ENCODE results near the gene ITPRIPL2.

ITPRIPL2 gene

GRCh38 chr16:19106625-19107020 is 7.1 kb upstream of the ITPRIPL2 start:
- Histone ChIP-seq H4K8ac (ENCODE audit: low read depth, low read length) (no peak overlapping the region), H3K9ac (ENCODE audit: low read length) (no peak overlapping the region), H3K27me3 (ENCODE audit: insufficient read depth, low read length, poor library complexity) (no peaks in the 10 kb centered on the region), H4K5ac (ENCODE audit: low read length) (no peak overlapping the region), H2BK15ac (replicated peaks; ENCODE audit: low read depth) (no peak overlapping the region), H2AK5ac (ENCODE audit: low read length) (no peak overlapping the region), H3K79me2 (ENCODE audit: control insufficient read depth, insufficient read depth, low read length) (no peaks in the 10 kb centered on the region), H3K79me1 (ENCODE audit: low read length) (no peaks in the 10 kb centered on the region), H3K4me3 (ENCODE audit: low read length) (no peak overlapping the region), H3K36me3 (ENCODE audit: control insufficient read depth, insufficient read depth, low read length) (no peaks in the 10 kb centered on the region), H3K4ac (ENCODE audit: low read depth, low read length) (no peak overlapping the region), H2BK5ac (ENCODE audit: low read length) (no peak overlapping the region), H3K56ac (ENCODE audit: low read length) (no peak overlapping the region), H3K18ac (ENCODE audit: low read length) (no peak overlapping the region), H3K4me1 (ENCODE audit: control insufficient read depth, low read depth, low read length) (no peaks in the 10 kb centered on the region), H3K4me2 (ENCODE audit: low read length) (no peak overlapping the region), H2BK120ac (ENCODE audit: low read depth, low read length) (no peak overlapping the region), H3K23ac (ENCODE audit: low read length) (no peak overlapping the region), H3K27ac (ENCODE audit: low read depth, low read length) (no peak overlapping the region)
- WGBS (ENCODE audit: extremely low coverage, insufficient coverage, low lambda C conversion rate) = no CpG with 5 or more reads among the region's 2 CpGs
- no peak for DNase-seq

- no peaks in the 10 kb centered on the region for H3K79me1 ChIP-seq (ENCODE audit: low read length)
- H2AK5ac ChIP-seq (ENCODE audit: low read length) = no peak overlapping the region
- H3K79me2 ChIP-seq (ENCODE audit: control insufficient read depth, insufficient read depth, low read length) = no peaks in the 10 kb centered on the region
- no peak overlapping the region for H3K4me2 ChIP-seq (ENCODE audit: low read length)
- H2BK120ac ChIP-seq (ENCODE audit: low read depth, low read length) = no peak overlapping the region
- no peak overlapping the region for H2BK15ac ChIP-seq (replicated peaks; ENCODE audit: low read depth)
- no peak overlapping the region for H3K4me3 ChIP-seq (ENCODE audit: low read length)
- no peak overlapping the region for H3K4ac ChIP-seq (ENCODE audit: low read depth, low read length)
- H3K23ac ChIP-seq (ENCODE audit: low read length) = no peak overlapping the region
- no CpG with 5 or more reads among the region's 9 CpGs for WGBS (ENCODE audit: extremely low coverage, insufficient coverage, low lambda C conversion rate)
- H4K5ac ChIP-seq (ENCODE audit: low read length) = no peak overlapping the region
- H2BK5ac ChIP-seq (ENCODE audit: low read length) = no peak overlapping the region
- no peaks in the 10 kb centered on the region for H3K27me3 ChIP-seq (ENCODE audit: insufficient read depth, low read length, poor library complexity)
- H4K8ac ChIP-seq (ENCODE audit: low read depth, low read length) = no peak overlapping the region
- no peak overlapping the region for H3K56ac ChIP-seq (ENCODE audit: low read length)
- DNase-seq = no peak
- H3K18ac ChIP-seq (ENCODE audit: low read length) = no peak overlapping the region
- H3K27ac ChIP-seq (ENCODE audit: low read depth, low read length) = no peak overlapping the region
- no peak overlapping the region for H3K9ac ChIP-seq (ENCODE audit: low read length)
- H3K36me3 ChIP-seq (ENCODE audit: control insufficient read depth, insufficient read depth, low read length) = no peaks in the 10 kb centered on the region
- H3K4me1 ChIP-seq (ENCODE audit: control insufficient read depth, low read depth, low read length) = peaks cover 2% of the 10 kb centered on the region
Observed at GRCh38 chr16:19108409-19109287, 5.1 kb upstream of the ITPRIPL2 start.

DNA sequence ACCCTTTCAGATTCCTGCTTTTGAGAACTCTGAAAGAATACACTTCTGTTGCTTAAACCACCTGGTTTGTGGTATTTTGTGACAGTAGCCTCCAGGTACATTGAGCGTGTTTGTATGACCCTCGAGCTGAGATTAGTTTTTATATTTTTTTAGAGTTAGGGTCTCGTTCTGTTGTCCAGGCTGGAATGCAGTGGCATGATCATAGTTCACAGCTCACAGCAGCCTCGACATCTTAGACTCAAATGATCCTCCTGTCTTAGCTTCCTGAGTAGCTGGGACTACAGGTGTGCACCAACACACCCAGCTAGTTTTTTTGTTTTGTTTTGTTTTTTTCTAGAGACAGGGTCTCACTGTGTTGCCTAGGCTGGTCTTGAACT is 4.5 kb upstream of the ITPRIPL2 start:
- no peak overlapping the region for H4K5ac ChIP-seq (ENCODE audit: low read length)
- no peaks in the 10 kb centered on the region for H3K79me2 ChIP-seq (ENCODE audit: control insufficient read depth, insufficient read depth, low read length)
- no peak overlapping the region for H4K8ac ChIP-seq (ENCODE audit: low read depth, low read length)
- no peak overlapping the region for H2BK15ac ChIP-seq (replicated peaks; ENCODE audit: low read depth)
- no peak overlapping the region for H3K27ac ChIP-seq (ENCODE audit: low read depth, low read length)
- peaks cover 2% of the 10 kb centered on the region for H3K4me1 ChIP-seq (ENCODE audit: control insufficient read depth, low read depth, low read length)
- H3K79me1 ChIP-seq (ENCODE audit: low read length) = no peaks in the 10 kb centered on the region
- WGBS (ENCODE audit: extremely low coverage, insufficient coverage, low lambda C conversion rate) = no CpG with 5 or more reads among the region's 4 CpGs
- DNase-seq = no peak
- no peak overlapping the region for H3K4me2 ChIP-seq (ENCODE audit: low read length)
- H3K4me3 ChIP-seq (ENCODE audit: low read length) = no peak overlapping the region
- H3K23ac ChIP-seq (ENCODE audit: low read length) = no peak overlapping the region
- no peak overlapping the region for H3K4ac ChIP-seq (ENCODE audit: low read depth, low read length)
- H2AK5ac ChIP-seq (ENCODE audit: low read length) = no peak overlapping the region
- H3K27me3 ChIP-seq (ENCODE audit: insufficient read depth, low read length, poor library complexity) = no peaks in the 10 kb centered on the region
- H3K36me3 ChIP-seq (ENCODE audit: control insufficient read depth, insufficient read depth, low read length) = no peaks in the 10 kb centered on the region
- H3K18ac ChIP-seq (ENCODE audit: low read length) = no peak overlapping the region
- no peak overlapping the region for H3K9ac ChIP-seq (ENCODE audit: low read length)
- H3K56ac ChIP-seq (ENCODE audit: low read length) = no peak overlapping the region
- no peak overlapping the region for H2BK120ac ChIP-seq (ENCODE audit: low read depth, low read length)
- no peak overlapping the region for H2BK5ac ChIP-seq (ENCODE audit: low read length)

DNA sequence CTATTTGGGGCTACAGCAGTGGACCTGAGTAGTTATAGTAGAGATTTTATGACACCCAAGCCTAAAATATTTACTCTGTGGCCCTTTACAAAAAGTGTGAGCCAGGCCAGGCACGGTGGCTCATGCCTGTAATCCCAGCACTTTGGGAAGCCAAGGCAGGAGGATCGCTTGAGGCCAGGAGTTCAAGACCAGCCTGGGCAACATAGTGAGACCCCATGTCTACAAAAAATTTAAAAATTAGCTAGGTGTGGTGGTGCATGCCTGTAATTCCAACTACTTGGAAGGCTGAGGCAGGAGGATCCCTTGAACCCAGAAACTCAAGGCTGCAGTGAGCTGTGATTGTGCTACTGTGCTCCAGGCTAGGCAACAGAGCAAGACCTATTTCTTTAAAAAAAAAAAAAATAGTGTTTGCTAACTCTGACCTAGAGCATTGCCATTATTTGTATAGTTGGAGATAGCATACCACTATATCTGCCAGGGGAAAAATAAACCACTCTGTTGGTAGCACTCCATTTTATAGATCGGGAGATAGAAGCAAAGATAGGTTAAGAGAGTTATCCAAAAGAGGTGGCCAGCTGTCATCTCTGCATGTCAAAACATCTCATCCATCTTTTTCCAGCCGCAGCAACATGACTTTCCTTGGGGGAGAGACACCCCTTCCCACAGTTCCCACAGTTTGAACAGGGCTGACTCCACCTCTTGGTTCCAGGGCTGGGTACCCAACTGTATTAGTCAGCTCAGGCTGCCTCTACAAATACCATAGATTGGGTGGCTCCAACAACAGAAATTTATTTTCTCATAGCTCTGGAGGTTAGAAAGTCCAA is 3.0 kb upstream of the ITPRIPL2 start:
- Histone ChIP-seq H3K56ac (ENCODE audit: low read length) (no peak overlapping the region), H4K5ac (ENCODE audit: low read length) (no peak overlapping the region), H3K79me1 (ENCODE audit: low read length) (no peaks in the 10 kb centered on the region), H3K27me3 (ENCODE audit: insufficient read depth, low read length, poor library complexity) (no peaks in the 10 kb centered on the region), H3K4ac (ENCODE audit: low read depth, low read length) (no peak overlapping the region), H3K4me2 (ENCODE audit: low read length) (no peak overlapping the region), H2AK5ac (ENCODE audit: low read length) (no peak overlapping the region), H2BK5ac (ENCODE audit: low read length) (no peak overlapping the region), H3K9ac (ENCODE audit: low read length) (no peak overlapping the region), H2BK120ac (ENCODE audit: low read depth, low read length) (no peak overlapping the region), H3K36me3 (ENCODE audit: control insufficient read depth, insufficient read depth, low read length) (no peaks in the 10 kb centered on the region), H3K27ac (ENCODE audit: low read depth, low read length) (no peak overlapping the region), H3K23ac (ENCODE audit: low read length) (no peak overlapping the region), H2BK15ac (replicated peaks; ENCODE audit: low read depth) (no peak overlapping the region), H4K8ac (ENCODE audit: low read depth, low read length) (no peak overlapping the region), H3K4me1 (ENCODE audit: control insufficient read depth, low read depth, low read length) (peaks cover 2% of the 10 kb centered on the region), H3K18ac (ENCODE audit: low read length) (no peak overlapping the region), H3K79me2 (ENCODE audit: control insufficient read depth, insufficient read depth, low read length) (no peaks in the 10 kb centered on the region), H3K4me3 (ENCODE audit: low read length) (no peak overlapping the region)
- no peak for DNase-seq
- WGBS (ENCODE audit: extremely low coverage, insufficient coverage, low lambda C conversion rate) = no CpG with 5 or more reads among the region's 4 CpGs

GRCh38 chr16:19112099-19112407 is 1.7 kb upstream of the ITPRIPL2 start:
- Histone ChIP-seq H3K27me3 (ENCODE audit: insufficient read depth, low read length, poor library complexity) (no peaks in the 10 kb centered on the region), H3K79me1 (ENCODE audit: low read length) (no peaks in the 10 kb centered on the region), H3K18ac (ENCODE audit: low read length) (no peak overlapping the region), H4K8ac (ENCODE audit: low read depth, low read length) (no peak overlapping the region), H3K23ac (ENCODE audit: low read length) (no peak overlapping the region), H2BK5ac (ENCODE audit: low read length) (no peak overlapping the region), H3K4me1 (ENCODE audit: control insufficient read depth, low read depth, low read length) (peaks cover 3% of the 10 kb centered on the region), H2BK15ac (replicated peaks; ENCODE audit: low read depth) (no peak overlapping the region), H3K56ac (ENCODE audit: low read length) (no peak overlapping the region), H3K4me3 (ENCODE audit: low read length) (no peak overlapping the region), H2AK5ac (ENCODE audit: low read length) (no peak overlapping the region), H3K79me2 (ENCODE audit: control insufficient read depth, insufficient read depth, low read length) (no peaks in the 10 kb centered on the region), H3K36me3 (ENCODE audit: control insufficient read depth, insufficient read depth, low read length) (no peaks in the 10 kb centered on the region), H2BK120ac (ENCODE audit: low read depth, low read length) (no peak overlapping the region), H3K27ac (ENCODE audit: low read depth, low read length) (no peak overlapping the region), H4K5ac (ENCODE audit: low read length) (no peak overlapping the region), H3K4me2 (ENCODE audit: low read length) (no peak overlapping the region), H3K9ac (ENCODE audit: low read length) (no peak overlapping the region), H3K4ac (ENCODE audit: low read depth, low read length) (no peak overlapping the region)
- WGBS (ENCODE audit: extremely low coverage, insufficient coverage, low lambda C conversion rate) = no CpG with 5 or more reads among the region's 2 CpGs
- no peak for DNase-seq

Data from mesendoderm (in vitro differentiated cells).